ENCODE measurements around the gene ABHD16B. TPM values are rescaled to one million over a fixed set of nuclear protein-coding genes. Genes with fewer than 3 reads are reported as not detected.

Gene ABHD16B
- total and polyA plus RNA-seq, 2 of the 13 experiments (the other 11 are each of a cell fraction or from before 2014, with no cell fraction given), result not detected

- TF ChIP-seq ZNF503 (CRISPR knock-in tag; IDR thresholded peaks at IDR 0.05) (no peak; the same call in 1 of the 2 replicates), HMG20A (CRISPR knock-in tag; IDR thresholded peaks at IDR 0.05; ENCODE audit: borderline replicate concordance) (0 out of 2 replicates have a peak, but pooled peaks have one; percentile 27), CSRNP1 (CRISPR knock-in tag; IDR thresholded peaks at IDR 0.05) (peak; percentile 68; the same call in 1 of the 2 replicates), FOXP4 (CRISPR knock-in tag; IDR thresholded peaks at IDR 0.05) (peak; percentile 54), GLMP (CRISPR knock-in tag; IDR thresholded peaks at IDR 0.05; ENCODE audit: borderline replicate concordance) (no peak), GPN1 (CRISPR knock-in tag; IDR thresholded peaks at IDR 0.05; ENCODE audit: borderline replicate concordance) (no peak), ZNF883 (CRISPR knock-in tag; IDR thresholded peaks at IDR 0.05; ENCODE audit: not compliant biosample characterization) (peak; percentile 42), ZNF446 (CRISPR knock-in tag; IDR thresholded peaks at IDR 0.05) (no peak), DDIT3 (CRISPR knock-in tag; IDR thresholded peaks at IDR 0.05) (no peak), CREBL2 (CRISPR knock-in tag; IDR thresholded peaks at IDR 0.05; ENCODE audit: borderline replicate concordance) (no peak), MEF2D (CRISPR knock-in tag; IDR thresholded peaks at IDR 0.05) (peak; percentile 53), KDM3A (CRISPR knock-in tag; IDR thresholded peaks at IDR 0.05; ENCODE audit: low read depth) (peak; percentile 52; the same call in 1 of the 2 replicates), XBP1 (CRISPR knock-in tag; IDR thresholded peaks at IDR 0.05) (no peak), HOXA9 (CRISPR knock-in tag; IDR thresholded peaks at IDR 0.05; ENCODE audit: borderline replicate concordance) (no peak), BRF2 (CRISPR knock-in tag; IDR thresholded peaks at IDR 0.05) (no peak), ZNF563 (CRISPR knock-in tag; IDR thresholded peaks at IDR 0.05) (peak; percentile 16; the same call in 1 of the 2 replicates), TFDP2 (CRISPR knock-in tag; IDR thresholded peaks at IDR 0.05) (peak; percentile 22; the same call in 1 of the 2 replicates), ZNF615 (CRISPR knock-in tag; IDR thresholded peaks at IDR 0.05; ENCODE audit: borderline replicate concordance) (no peak), HDAC2 (CRISPR knock-in tag; IDR thresholded peaks at IDR 0.05) (peak; percentile 59)
These were observed 15.0 kb upstream of the ABHD16B start (continued) for GRCh38 chr20:63846128-63846771.

All from HepG2 (cell line).